Upper lobe of right lung (tissue), 1 donor: ENCODE results near the gene C1QTNF1. TPM values are rescaled to one million over a fixed set of nuclear protein-coding genes. Genes with fewer than 3 reads are reported as not detected.

Experiments used
- ATAC-seq: fragments of 200-7000 bp; cut with Tn5 transposase; one replicate; pipeline ENCODE4 v1.9.1; 2020; ENCODE audit warnings: mild to moderate bottlenecking, moderate library complexity
- DNase-seq: peaks from one replicate; pipeline ENCODE4 v3.0.0-alpha.2; 2020
- H3K27ac ChIP-seq: fragments of 200-600 bp; one replicate; pipeline ENCODE4 v1.8.0; 2022
- H3K27me3 ChIP-seq: fragments of 200-600 bp; one replicate; pipeline ENCODE4 v1.8.0; 2022; ENCODE audit warnings: mild to moderate bottlenecking
- H3K36me3 ChIP-seq: fragments of 200-600 bp; one replicate; pipeline ENCODE4 v1.8.0; 2022
- H3K4me1 ChIP-seq: fragments of 200-600 bp; one replicate; pipeline ENCODE4 v1.8.0; 2022
- H3K4me3 ChIP-seq: fragments of 200-600 bp; one replicate; pipeline ENCODE4 v1.8.0; 2022; ENCODE audit warnings: mild to moderate bottlenecking
- H3K9me3 ChIP-seq: fragments of 200-600 bp; one replicate; pipeline ENCODE4 v1.8.0; 2022
- CTCF ChIP-seq: fragments of 200-600 bp; IDR thresholded peaks from one replicate; pipeline ENCODE4 v1.8.0; 2022; ENCODE audit warnings: antibody characterized with exemption
- intact Hi-C: fragments of 100-400 bp; cut with DNase I; formaldehyde crosslinking; loops from one replicate; pipeline ENCODE4 v1.11.0; 2022
- total RNA-seq: library from RNA; stranded (reverse); fragmentation: NEBNext Ultra II Directional; extraction: Animal tissue kit (Norgen Biotek cat#: 25700); gene quantifications from one replicate; pipeline ENCODE4 v1.2.1, GENCODE V29; 2021
- donor health status: DM: no; HTN: yes; CAD: no; lungs with severe emphysema.

Gene C1QTNF1
- total RNA-seq, 1 donor from 2014 or later = 28.3 TPM

GRCh38 chr17:79096477-79096876 lies 72.5 kb downstream of the C1QTNF1 start:
- no peak overlapping the region for H3K4me3 ChIP-seq
- no peak overlapping the region for H3K27ac ChIP-seq
- H3K36me3 ChIP-seq = no peaks in the 10 kb centered on the region
- no peaks in the 10 kb centered on the region for H3K9me3 ChIP-seq
- H3K27me3 ChIP-seq = peaks cover 90% of the 10 kb centered on the region
- TF ChIP-seq CTCF = no peak
- DNase-seq (no peak), ATAC-seq (no peak)
- H3K4me1 ChIP-seq = no peaks in the 10 kb centered on the region
- intact Hi-C loops = no loop called here

- DNase-seq (no peak), ATAC-seq (no peak)
- H3K4me3 ChIP-seq = no peak overlapping the region
- H3K27ac ChIP-seq = no peak overlapping the region
- TF ChIP-seq CTCF = no peak
- H3K36me3 ChIP-seq = no peaks in the 10 kb centered on the region
- H3K9me3 ChIP-seq = no peaks in the 10 kb centered on the region
- peaks cover 88% of the 10 kb centered on the region for H3K27me3 ChIP-seq
- intact Hi-C loops = no loop called here
- H3K4me1 ChIP-seq = no peaks in the 10 kb centered on the region
These were observed 73.5 kb downstream of the C1QTNF1 start for GRCh38 chr17:79097226-79098055.

DNA sequence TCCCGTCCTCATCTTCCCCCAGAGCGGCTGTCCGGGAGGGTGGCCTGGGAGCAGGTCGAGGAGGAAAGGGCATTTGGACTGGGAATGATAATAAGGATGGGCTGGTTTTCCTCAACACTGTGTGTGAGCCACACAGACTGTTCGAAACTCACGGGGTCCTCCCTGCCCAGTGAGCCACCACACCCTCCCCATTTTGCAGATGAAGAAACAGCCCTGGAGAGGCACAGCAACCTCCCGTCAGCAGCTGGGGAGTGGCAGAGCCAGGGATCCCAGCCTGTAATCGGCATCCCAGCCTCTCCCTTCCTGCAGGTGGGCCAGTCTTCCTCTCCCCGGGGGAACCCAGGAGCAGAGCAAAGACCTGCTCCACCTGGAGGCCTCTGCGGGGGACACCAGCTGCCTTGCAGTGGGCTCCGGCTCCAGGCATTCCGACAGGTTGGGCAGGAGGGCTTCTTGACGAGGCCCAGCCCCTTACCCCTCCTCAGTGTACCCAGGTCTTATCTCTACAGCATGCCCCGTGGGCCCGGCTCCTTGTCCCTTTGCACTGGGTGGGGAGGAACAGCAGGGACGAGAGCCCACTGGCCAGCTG lies 74.4 kb downstream of the C1QTNF1 start:
- H3K9me3 ChIP-seq = no peaks in the 10 kb centered on the region
- no peak overlapping the region for H3K4me3 ChIP-seq
- no peak overlapping the region for H3K27ac ChIP-seq
- H3K27me3 ChIP-seq = peaks cover 88% of the 10 kb centered on the region
- ATAC-seq = no peak
- H3K36me3 ChIP-seq = no peaks in the 10 kb centered on the region
- no peaks in the 10 kb centered on the region for H3K4me1 ChIP-seq
- DNase-seq = no peak
- intact Hi-C loops = no loop called here
- no peak for TF ChIP-seq CTCF

Other genes with a start within 250 kb of the C1QTNF1 start
- 103 TPM for gene CYTH1, start 241.9 kb upstream of the C1QTNF1 start, total RNA-seq
- 69.6 TPM for gene USP36, start 183.4 kb upstream of the C1QTNF1 start, total RNA-seq
- gene CEP295NL, start 121.0 kb upstream of the C1QTNF1 start, total RNA-seq = 4.2 TPM
- gene TIMP2, start 98.8 kb upstream of the C1QTNF1 start, total RNA-seq = 318 TPM
- gene LGALS3BP, start 44.2 kb upstream of the C1QTNF1 start, total RNA-seq = 405 TPM
- 59.6 TPM for gene CANT1, start 14.4 kb upstream of the C1QTNF1 start, total RNA-seq
- 58.2 TPM for gene ENGASE, start 50.7 kb downstream of the C1QTNF1 start, total RNA-seq